HG03432 (cell line): ENCODE results near the gene LRRC74A.
A peak's percentile ranks its signal among the peaks of the same experiment; 100 is the strongest.

ENCODE experiments used
- ATAC-seq: cut with Tn5 transposase; IDR thresholded peaks from one replicate; pipeline ENCODE4 v1.9.1; 2021; ENCODE audit warnings: mild to moderate bottlenecking, moderate library complexity; ENCODE audit not compliant: unreplicated experiment

LRRC74A gene

GRCh38 chr14:76826122-76826521, at the start of gene LRRC74A:
TSS of gene LRRC74A (plus strand) at chr14:76826408. CDS start at chr14:76826698, 290 bp downstream.
- no peak for ATAC-seq

- no peak for ATAC-seq
These were observed 49.6 kb upstream of the LRRC74A start for GRCh38 chr14:76776428-76777251.

GRCh38 chr14:76777721-76778120, 48.5 kb upstream of the LRRC74A start:
- no peak for ATAC-seq

GRCh38 chr14:76778546-76779215, 47.5 kb upstream of the LRRC74A start:
- no peak for ATAC-seq

GRCh38 chr14:76779221-76780057, 46.8 kb upstream of the LRRC74A start:
- no peak for ATAC-seq

GRCh38 chr14:76780058-76780345, 46.2 kb upstream of the LRRC74A start:
- no peak for ATAC-seq

GRCh38 chr14:76780360-76780759, 45.8 kb upstream of the LRRC74A start:
- ATAC-seq: no peak

- ATAC-seq: no peak
These were observed 45.1 kb upstream of the LRRC74A start for GRCh38 chr14:76780875-76781647.

- no peak for ATAC-seq
These were observed 44.6 kb upstream of the LRRC74A start for GRCh38 chr14:76781648-76782051.

- ATAC-seq: no peak
These were observed 43.9 kb upstream of the LRRC74A start for GRCh38 chr14:76782115-76782884.

GRCh38 chr14:76782885-76783566, 43.2 kb upstream of the LRRC74A start:
- ATAC-seq: peak; percentile 36

GRCh38 chr14:76784266-76784874, 41.8 kb upstream of the LRRC74A start:
- ATAC-seq: no peak

GRCh38 chr14:76784881-76785280, 41.3 kb upstream of the LRRC74A start:
- peak; percentile 78 for ATAC-seq

- ATAC-seq: no peak
These were observed 39.6 kb upstream of the LRRC74A start for GRCh38 chr14:76786601-76787000.

- ATAC-seq: no peak
These were observed 33.8 kb upstream of the LRRC74A start for GRCh38 chr14:76792422-76792821.

GRCh38 chr14:76793324-76793723, 32.9 kb upstream of the LRRC74A start:
- no peak for ATAC-seq

GRCh38 chr14:76793956-76794355, 32.3 kb upstream of the LRRC74A start:
- no peak for ATAC-seq

GRCh38 chr14:76806446-76806845, 19.8 kb upstream of the LRRC74A start:
- ATAC-seq: no peak

- ATAC-seq: no peak
These were observed 18.2 kb upstream of the LRRC74A start for GRCh38 chr14:76808011-76808410.
